Measurements from ENCODE around the gene ATP13A1.

Gene ATP13A1

DNA sequence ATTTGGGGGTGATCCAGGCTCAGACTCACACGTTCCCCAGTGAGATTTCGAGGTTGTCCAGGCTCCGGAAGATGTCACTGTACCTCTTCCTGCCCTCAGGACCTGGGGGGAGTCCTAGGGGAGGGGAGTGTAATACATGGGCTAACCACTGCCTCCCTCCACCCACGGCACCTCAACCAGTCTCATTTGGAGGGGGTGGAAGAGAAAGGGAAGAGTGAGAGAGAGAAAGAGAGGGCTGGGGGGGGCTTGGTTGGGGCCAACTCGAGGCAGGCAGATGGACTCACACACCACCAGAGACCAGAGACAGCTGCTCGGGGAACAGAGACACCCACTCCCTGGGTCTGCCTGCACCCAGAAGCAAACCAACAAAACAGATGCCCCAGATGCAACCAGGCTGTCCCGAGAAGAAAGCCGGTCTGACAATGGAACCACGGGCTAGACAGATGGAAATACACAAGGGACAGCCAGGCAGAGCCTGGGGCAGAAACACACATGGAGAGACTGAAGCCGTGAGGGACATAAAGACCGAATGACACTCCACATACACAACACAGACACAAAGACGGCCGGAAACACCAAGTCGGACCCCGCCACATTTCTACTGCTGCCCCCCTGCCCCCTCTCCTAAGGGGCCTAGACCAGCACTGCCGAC, 20.8 kb downstream of the ATP13A1 start:
- DNase-seq: peak in 1 of 5 donors; percentile 54

DNA sequence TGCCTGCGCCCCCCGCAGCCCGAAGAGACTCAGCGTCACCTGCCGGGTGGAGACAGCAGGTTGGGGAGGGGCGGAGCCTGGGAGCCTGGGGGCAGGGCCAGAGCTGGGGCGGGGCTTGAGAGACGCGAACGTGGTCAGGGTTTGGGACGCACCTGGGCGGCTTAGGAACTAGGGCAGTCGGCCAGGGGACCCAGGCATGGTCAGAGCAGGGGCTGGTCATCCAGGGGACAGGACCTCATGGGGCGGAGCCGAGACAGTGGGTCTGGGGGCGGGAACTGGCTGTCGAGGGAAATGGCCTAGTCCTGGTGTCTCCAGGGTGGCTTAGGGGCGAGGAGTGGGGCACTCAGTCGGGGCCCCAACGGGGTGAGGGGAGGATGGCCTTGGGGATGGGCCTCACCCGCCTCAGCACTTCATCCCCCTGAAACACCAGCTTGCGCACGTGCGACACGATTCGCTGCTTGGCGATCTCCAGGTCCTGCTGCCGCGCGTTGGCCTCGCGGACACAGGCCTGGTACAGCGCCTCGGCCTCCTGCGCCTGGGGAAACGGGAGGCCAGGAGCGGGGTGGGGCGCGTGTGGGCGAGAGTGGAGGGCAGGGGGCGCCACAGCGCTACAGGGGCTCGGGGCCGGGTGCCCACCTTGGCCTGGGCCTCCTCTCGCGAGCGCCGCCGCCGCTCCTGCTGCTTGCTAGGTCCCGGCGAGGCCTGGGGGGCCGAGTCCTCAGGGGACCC, 25.8 kb downstream of the ATP13A1 start:
- DNase-seq: no peak

DNA sequence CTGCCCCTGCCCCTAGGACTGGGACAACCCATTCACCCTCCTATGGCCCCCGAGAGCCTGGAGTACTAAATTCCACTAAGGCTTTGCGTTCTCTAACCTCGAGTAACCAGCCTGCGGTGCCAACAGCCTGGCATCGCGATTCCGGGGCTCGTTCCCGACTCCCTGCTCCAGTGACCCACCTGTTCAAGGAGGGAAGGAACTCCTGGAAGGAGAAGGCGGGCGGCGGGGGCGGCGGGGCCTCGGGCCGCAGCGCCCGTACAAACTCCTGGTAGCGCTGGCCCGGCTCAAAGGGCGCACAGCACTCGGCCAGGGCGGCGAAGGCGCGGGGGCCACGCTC, 26.3 kb downstream of the ATP13A1 start:
- DNase-seq: no peak

DNA sequence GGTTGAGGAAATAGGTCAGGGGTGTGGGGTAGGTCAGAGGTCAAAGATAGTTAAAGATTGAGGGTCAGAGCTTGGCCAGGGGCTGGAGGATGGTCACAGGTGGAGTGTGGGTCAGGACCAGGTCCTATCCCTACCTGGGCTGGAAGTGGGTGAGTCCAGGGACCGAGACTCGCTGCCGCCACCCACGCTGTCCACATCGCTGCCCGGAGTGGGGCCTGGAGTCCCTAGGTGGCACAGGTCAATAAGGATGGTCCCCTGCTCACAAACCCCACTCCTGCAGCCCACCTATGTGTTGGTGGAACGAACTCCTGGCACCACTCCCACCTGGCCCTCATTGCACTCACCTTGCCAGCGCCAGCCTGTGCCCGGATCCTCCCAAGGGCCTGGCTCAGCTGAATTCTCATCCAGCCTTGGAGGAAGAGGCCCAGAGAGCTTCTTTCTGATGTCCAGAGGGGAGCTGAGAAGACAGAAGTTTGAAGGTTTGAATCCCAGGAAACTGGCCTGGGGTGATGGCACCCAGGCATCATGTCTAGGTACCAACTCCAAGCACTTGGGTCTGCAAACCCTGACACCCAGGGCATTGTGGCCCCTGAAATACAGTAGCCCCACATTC, 26.8 kb downstream of the ATP13A1 start:
- no peak for DNase-seq

DNA sequence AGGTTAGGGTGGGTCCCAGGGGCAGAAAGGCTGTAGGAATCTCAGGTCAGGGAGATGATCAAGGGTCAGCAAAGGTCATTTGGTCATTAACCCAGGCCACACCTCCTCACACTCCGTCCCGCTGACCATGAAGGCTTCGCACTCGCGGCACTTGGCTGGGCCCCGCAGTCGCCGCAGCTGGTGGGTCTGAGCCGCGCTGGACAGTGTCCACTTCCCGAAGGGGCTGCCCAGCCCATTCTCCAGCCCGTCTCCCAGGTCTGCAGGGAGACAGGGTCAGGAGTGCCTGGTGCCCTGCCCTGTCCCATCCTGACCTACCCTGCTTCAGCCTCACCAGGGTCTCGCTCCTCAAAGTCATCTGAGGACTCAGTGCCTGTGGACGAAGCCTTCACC, 28.2 kb downstream of the ATP13A1 start:
- no peak for DNase-seq

DNA sequence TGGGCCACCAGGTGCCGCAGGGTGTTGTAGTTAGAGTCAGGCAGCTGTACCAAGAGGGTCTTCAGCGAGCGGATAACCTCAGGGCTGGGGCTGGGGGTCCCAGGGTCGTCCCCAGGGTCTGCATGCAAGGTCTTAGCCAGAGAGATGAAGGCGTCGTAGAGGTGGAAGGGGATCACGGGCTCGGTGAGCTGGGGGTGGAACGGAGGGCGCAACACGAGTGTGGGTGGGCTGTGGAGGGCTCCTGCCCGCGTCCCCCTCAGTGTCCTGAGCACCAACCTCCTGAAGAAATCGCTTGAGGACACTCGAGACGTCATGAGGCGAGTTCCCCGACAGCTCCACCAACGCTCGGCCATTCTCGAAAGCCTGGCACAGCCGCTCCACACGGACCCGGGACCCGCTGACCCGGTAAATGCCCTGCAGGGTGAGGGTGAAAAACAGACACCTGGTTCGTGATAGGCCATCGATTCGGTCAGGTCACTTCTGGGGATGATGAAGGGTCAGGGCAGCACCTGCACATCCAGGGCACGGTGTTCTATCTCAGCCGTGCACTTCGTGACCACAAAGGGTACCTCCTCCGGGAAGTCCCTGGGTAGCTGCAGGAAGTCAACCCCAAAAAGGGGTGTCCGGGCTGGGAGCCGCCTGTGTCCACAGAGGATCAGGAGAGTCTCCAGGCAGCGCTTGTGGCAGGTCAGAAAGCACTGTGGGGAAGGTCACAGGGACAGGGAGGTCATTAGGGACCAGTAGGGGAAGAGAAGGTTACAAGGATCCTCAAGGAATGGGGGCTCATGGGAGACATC, 28.8 kb downstream of the ATP13A1 start:
- DNase-seq: no peak

DNA sequence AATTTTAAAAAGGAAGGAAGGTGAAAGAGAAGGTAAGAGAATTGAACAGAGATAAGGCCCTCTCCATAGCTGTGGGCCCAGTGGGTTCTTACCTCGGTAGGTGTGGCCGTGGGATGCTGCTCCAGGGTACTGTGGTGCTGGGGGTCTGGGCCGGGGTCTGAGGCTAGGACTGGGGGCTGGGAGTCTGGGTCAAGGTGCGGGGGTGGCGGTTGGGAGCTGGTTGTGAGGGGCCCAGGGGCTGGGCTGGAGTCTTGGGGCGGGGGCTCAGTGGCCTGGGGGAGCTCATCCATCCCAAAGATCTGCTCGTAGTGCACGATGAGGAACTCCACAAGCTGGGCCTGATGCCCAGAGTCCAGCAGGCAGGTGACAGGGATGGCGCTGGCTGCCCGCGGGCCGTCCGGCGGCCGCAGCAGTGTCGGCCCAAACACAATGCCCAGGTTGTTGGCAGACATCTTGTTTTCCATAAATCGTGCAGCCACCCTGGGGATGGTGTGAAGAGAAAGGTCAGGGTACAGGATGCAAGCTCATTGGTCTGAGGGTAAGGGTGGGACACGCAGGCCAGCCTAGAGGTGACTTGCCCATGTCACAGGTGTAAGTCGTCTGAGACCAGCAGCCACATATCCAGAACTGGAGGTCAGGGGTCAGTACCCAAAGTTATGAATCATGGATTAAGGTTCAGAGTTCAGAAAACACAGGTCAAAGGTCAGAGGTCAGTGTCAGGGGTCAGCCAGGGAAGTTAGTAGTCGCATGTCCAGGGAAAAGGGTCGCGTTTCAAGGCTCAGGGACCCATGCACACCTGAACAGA, 29.6 kb downstream of the ATP13A1 start:
- no peak for DNase-seq

DNA sequence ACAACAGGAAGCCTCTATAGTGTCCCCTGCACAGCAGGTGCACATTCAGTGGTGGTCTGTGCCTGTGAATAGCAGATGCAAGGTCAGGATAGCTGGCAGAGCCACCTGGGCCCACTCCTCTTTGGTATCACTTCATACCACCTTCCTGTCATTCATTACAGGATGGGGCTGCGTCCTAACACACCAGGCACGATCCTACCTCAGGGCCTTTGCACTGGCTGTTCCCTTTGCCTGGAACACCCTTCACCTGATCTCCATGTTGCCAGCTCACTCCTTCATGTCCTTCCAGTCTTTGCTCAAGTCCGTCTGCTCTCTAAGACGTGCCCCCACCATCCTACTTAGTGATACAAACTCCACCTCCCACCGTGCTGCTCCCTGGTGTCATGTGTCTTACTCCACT, 30.8 kb downstream of the ATP13A1 start:
- no peak for DNase-seq

DNA sequence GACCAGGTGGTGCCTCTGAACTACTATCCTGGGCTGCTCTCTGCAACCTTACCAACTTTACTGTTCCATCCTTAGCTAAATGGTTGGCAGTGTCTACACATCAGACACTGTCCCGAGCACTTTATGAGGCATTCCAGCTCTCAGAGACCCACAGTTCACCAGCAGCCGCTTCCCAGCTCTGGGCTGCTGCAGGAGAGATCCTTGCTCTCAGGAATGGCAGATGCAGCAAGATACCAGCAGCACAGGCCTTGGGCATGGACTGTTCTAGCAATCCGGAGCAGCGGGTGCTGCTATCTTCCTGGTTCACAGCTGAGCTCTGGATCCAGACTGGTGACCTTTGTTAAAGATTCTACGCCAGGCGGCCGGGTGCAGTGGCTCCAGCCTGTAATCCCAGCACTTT, 32.1 kb downstream of the ATP13A1 start:
- DNase-seq: no peak

DNA sequence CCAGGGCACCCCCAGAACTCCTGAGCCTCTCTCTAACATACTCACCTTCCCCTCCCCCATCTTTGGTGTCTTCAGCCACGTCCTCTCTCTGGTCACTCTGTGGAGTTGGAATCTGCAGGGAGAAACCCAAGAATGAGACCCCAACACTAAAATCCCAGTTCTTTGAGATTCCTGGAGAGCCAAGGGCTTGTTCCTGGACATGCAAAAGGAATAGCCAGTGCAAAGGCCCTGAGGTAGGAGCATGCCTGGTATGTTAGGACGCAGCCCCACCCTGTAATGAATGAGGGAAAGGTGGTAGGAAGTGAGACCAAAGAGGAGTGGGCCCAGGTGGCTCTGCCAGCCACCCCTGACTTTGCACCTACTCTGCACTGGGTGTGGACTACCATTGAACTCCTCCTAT, 33.0 kb downstream of the ATP13A1 start:
- no peak for DNase-seq

DNA sequence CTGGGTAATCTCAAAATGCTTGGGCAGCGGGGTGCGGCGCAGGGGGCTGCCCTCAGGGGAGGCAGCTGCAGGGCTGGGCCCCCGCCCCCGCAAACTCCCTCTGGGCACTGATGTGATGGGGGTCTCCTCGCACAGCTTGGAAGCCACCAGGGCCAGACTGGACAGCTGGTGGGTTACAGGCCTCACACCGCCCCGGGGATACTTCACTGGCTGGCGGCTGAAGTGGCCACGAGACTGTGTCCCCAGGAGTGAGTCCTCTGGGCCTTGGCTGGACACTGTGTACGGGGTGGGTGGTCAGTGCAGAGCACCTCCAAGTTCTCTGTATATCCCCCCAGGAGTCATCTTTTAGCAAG, 33.4 kb downstream of the ATP13A1 start:
- DNase-seq: no peak

DNA sequence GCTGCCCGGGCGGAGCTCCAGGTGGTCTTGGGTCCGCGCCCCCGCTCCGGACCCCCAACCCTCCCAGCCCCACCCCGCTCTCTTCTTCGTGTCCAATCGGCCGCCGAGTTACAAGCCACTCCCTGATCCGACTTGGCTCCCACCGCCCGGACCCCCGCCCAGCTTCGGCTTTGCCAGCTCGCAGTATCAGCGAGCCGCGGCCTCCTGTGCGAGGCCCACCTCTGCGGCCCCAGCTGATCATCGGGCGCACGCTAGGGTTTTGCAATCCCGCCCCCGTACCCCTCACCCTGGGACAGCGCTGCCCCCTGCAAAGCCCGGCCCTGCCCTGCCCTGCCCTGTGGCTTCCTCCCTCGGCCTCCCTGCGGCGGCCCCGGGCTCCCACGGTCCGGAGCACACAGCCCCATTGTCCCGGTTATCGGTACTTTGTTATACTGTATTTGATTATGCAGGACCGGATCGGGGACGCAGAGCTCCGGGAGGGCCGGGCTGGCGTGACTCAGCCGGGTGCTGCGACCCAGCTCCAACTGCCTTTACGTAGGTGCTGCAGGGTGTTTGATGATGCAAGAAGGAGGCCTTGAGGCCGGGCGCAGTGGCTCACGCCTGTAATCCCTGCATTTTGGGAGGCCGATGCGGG, 34.9 kb downstream of the ATP13A1 start:
- DNase-seq: peak in 2 of 5 donors; percentile 24 to 45

DNA sequence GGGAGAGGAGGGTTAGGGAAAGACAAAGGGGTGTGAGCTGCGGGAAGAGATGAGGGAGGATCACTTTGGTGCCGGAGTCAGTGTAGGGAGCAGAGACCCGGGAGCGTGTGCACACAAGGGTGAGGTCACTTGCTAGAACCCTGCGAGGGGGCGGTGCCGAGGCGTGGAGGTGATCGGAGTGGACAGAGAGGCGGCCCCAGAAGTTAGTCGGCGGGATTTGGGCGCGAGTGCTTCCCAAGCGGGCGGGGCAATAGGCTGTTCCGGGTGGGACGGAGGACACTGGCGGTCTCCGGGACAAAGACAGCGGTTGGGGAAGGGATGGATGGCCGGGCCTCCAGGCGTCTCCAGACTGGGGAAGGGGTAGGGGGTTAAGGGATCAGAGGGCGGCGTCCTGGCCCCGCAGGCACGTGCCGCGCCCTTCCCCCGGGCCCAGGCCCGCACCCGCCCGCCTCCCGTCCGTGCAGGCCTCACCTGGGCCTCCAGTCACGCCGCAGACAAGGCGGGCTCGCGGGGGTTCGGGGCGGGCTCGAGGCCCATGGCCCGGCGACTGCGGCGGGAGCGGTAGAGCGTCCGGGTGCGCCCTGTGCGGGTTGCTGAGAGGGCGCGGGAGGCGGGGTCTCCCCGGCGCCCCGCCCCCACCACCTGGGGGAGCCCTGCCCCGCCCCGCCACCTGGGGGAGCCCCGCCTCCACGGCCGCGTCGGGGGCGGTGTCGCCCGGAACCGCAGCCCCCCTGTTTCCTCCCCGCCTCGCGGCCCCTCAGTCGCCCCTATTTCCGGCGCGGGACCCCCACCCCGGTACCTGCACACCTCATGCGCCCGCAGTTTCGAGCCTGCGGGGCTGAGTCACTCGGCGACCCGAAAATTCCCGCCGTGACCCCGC, 35.6 kb downstream of the ATP13A1 start, which contains the start of gene LPAR2:
Gene LPAR2, minus strand, starts transcription at position 600 of the 880 bp plus-strand sequence. CDS start 945 bp downstream, outside the sequence.
- peak; percentile 67 to 87 (median 75) for DNase-seq

DNA sequence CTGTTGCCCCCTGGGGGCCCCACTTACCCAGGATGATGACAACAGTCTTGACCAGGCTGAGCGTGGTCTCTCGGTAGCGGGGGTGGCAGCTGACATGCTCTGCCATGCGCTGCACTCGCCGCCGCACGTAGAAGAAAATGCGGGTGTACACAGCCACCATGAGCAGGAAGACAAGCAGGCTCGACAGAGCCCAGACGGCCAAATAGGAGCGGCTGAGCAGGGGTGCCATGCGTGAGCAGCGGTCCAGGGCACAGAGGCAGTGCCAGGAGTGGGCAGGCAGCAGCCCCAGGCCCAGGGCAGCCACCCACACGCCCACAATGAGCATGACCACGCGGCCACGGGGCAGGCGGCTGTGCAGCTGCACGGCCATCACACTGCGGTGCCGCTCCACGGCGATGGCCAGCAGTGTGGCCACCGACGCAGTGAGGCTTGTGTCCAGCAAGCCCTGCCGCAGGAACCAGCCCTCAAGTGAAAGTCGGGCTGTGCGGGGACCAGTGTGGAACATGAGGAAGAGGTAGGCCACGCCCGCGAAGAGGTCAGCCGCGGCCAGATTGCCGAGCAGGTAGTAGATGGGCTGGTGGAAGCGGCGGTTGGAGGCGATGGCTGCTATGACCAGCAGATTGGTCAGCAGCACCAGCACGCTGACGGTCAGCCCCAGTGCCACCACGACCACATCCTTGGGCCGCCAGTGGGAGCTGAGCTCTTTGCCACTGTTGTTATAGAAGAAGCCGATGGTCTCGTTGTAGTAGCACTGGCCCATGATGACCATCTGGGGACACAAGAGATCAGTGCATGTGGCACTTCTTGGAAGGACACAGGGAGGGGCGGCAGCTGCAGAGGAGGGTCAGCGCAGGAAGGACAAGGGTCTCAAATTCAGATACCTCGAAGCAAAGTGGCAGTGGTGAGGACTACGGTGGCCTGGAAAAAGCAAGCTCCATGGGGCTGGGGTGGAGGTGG, 36.7 kb downstream of the ATP13A1 start:
- DNase-seq: peak in 1 of 5 donors; percentile 9

DNA sequence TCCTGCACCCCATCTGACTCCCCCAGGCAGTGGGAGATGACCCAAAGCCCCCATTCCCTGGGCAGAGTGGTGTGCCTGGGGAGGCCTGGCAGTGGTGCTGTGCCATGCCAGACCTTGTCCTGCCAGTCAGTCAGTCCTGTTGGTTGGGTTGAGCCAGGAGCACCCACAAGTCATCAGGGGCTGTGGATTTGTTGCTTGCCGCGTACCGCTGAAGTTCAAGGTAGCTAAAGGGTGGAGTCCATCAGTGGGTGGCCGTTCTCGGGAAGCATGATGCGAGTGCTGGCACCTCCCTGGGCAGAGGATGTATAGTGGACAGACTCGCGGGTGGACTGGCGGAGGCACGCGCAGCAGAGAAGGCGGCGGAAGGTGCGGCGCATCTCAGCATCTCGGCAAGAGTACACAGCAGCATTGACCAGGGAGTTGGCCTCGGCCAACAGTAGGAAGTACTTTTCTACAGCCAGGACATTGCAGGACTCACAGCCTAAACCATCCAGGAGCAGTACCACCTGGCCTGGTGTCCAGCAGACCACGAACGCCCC, 39.4 kb downstream of the ATP13A1 start:
- DNase-seq: no peak

DNA sequence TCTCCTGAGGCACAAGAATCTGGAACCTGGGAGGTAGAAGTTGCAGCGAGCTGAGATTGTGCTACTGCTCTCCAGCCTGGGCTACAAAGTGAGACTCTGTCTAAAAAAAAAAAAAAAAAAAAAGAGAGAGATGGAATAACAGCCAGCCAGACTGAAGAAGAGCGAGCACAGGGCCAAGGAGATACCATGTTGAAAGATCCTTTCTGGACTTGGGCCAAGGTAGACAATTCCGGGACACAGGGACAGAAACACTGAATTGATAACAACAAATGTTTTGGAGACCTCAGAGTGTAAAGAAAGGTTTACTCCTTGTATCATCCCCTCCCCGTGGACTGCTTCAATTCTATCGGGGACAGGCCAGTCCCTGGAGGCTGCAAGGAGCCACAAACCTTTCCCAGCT, 40.1 kb downstream of the ATP13A1 start:
- DNase-seq: no peak

DNA sequence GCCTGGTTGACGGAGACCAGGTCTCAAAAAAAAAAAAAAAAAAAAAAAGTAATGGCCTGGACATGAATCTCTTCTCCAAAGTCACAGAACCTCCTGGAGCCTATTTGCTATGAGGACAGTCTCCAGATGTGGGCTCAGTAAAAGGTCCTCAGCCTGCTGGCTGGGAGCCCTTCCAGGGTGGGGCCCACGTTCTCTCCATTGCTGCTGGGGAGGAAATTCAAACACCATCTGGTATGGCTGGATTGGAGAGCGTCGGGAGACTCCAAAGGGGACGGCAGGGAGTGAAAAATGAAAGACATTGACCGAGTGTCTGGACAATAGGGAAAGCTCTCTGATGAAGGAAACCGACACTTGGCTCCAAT, 43.6 kb downstream of the ATP13A1 start:
- DNase-seq: no peak

DNA sequence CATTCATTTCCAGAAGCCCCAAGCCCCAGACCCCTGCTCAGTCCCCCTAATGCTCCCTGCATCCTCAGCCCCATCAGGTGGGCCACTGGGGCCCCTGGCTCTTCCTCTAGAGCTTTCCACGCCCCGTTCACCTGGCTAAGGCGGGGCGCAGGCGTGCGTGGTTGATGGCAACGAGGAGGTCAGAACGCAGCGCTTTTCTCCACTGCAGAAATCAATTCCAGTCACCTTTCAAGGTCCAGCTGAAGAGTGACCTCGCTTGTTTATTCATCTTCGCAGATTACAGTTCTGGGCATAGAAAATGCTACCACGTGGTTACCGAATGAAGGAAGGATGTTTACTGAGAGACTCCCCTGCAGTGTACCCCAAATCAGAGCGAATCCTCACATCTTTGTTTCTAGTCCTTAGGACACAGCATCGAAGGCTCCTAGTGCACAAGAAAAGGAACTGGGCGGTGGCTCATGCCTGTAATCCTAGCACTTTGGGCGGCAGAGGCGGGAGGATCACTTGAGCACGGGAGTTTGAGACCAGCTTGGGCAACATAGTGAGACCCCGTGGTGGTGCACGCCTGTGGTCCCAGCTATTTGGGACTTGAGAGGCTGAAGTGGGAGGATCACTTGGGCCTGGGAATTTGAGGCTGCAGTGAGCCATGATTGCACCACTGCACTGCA, 44.2 kb downstream of the ATP13A1 start:
- DNase-seq: no peak

All from T-helper 1 cell (primary cell).